K562 (cell line): ENCODE data around the gene NUFIP2. TPM values are rescaled to one million over a fixed set of nuclear protein-coding genes. Genes with fewer than 3 reads are reported as not detected.

Experiments used
- ATAC-seq: fragments of 200-7000 bp; cut with Tn5 transposase; 3 replicates; pipeline ENCODE4 v1.9.1; 2020; ENCODE audit warnings: moderate library complexity
- BruUV-seq: library from RNA; stranded (reverse); fragments of 400-500 nt; replicated peaks from 2 replicates; lab custom pipeline; 2021; lab: Mats Ljungman, UMichigan
- CTCF ChIA-PET: fragments of 300-600 bp; formaldehyde crosslinking; extraction: SDS; loops from one replicate; lab custom pipeline; 2021; ENCODE audit warnings: low intra/inter-chr PET ratio; lab: Yijun Ruan, JAX
- POLR2A ChIA-PET: fragments of 300-600, 350-650 bp; sonication (Branson Sonifier 250); formaldehyde crosslinking; extraction: SDS; loops from one replicate; lab custom pipeline; 2021; ENCODE audit warnings: antibody characterized with exemption, inconsistent platforms; lab: Yijun Ruan, JAX
- DNase-seq, 4 experiments: peaks; one replicate each; pipeline versions ENCODE4 v3.0.0 to v3.0.0-alpha.2; 2011 to 2018; ENCODE audit warnings: low spot score in 3 of 4, mixed read lengths in 3 of 4; ENCODE audit errors: extremely low read depth in 1 of 4
- FAIRE-seq: peaks from 2 replicates; lab custom pipeline; 2011; peaks lifted over from hg19 to GRCh38; lab: Jason Lieb, UNC
- H2AFZ ChIP-seq: 2 replicates; pipeline ENCODE4 v1.6.0; 2011; ENCODE audit warnings: low read depth, low read length, control low read depth, inconsistent platforms
- H3K27ac ChIP-seq: fragments of 200-600 bp; 3 replicates; pipeline ENCODE4 v1.8.0; 2011; ENCODE audit warnings: low read depth, mild to moderate bottlenecking, control low read depth, inconsistent platforms, low read length, moderate library complexity, mixed read lengths; ENCODE audit errors: extremely low read depth
- H3K27me3 ChIP-seq, 2 experiments: fragments of 300-600 bp in 1 of 2; 2 replicates in 1 of 2; 3 replicates in 1 of 2; pipeline versions ENCODE4 v1.6.0 to v1.8.0; 2011; ENCODE audit warnings: inconsistent platforms in 2 of 2, low read length in 2 of 2, mild to moderate bottlenecking in 1 of 2, mixed read lengths in 1 of 2, moderate library complexity in 1 of 2; ENCODE audit not compliant: control insufficient read depth in 2 of 2, insufficient read depth in 2 of 2
- H3K36me3 ChIP-seq: fragments of 300-600 bp; 3 replicates; pipeline ENCODE4 v1.8.0; 2011; ENCODE audit warnings: mild to moderate bottlenecking, low read length, inconsistent platforms; ENCODE audit not compliant: control insufficient read depth, insufficient read depth
- H3K4me1 ChIP-seq, 2 experiments: fragments of 200-600 bp in 1 of 2; replicated peaks in 1 of 2; 2 replicates in 1 of 2; 3 replicates in 1 of 2; pipeline versions ENCODE4 v1.5.1 to v1.8.0; 2011; ENCODE audit warnings: inconsistent platforms in 2 of 2, low read length in 2 of 2, mild to moderate bottlenecking in 1 of 2, mixed read lengths in 1 of 2, moderate library complexity in 1 of 2; ENCODE audit not compliant: control insufficient read depth in 2 of 2, insufficient read depth in 2 of 2
- H3K4me2 ChIP-seq: 2 replicates; pipeline ENCODE4 v1.6.1; 2011; ENCODE audit warnings: low read length, control low read depth, inconsistent platforms, mixed read lengths; ENCODE audit not compliant: insufficient read depth
- H3K4me3 ChIP-seq: fragments of 200-600 bp; sonication (generic), shearing (Covaris generic); 2 replicates; pipeline ENCODE4 v1.5.1; 2016; ENCODE audit warnings: control low read depth, inconsistent platforms
- H3K79me2 ChIP-seq: fragments of 200-600 bp; 3 replicates; pipeline ENCODE4 v1.8.0; 2011; ENCODE audit warnings: low read length, inconsistent platforms; ENCODE audit not compliant: control insufficient read depth, insufficient read depth
- H3K9ac ChIP-seq, 2 experiments: 2 replicates each; pipeline versions ENCODE4 v1.6.0 to v1.6.1; 2011; ENCODE audit warnings: low read depth in 2 of 2, low read length in 2 of 2, control low read depth in 1 of 2, inconsistent platforms in 1 of 2, mild to moderate bottlenecking in 1 of 2, mixed read lengths in 1 of 2; ENCODE audit not compliant: insufficient read depth in 1 of 2
- H3K9me1 ChIP-seq: one replicate; pipeline ENCODE4 v1.6.0; 2011; ENCODE audit warnings: inconsistent platforms, mild to moderate bottlenecking, low read length, moderate library complexity; ENCODE audit not compliant: control insufficient read depth, insufficient read depth
- H3K9me3 ChIP-seq: replicated peaks from 2 replicates; pipeline ENCODE4 v1.5.1; 2011; ENCODE audit warnings: low read depth, low read length, inconsistent platforms; ENCODE audit not compliant: control insufficient read depth, insufficient read depth
- H4K20me1 ChIP-seq: replicated peaks from 2 replicates; pipeline ENCODE4 v1.6.1; 2011; ENCODE audit warnings: low read length, inconsistent platforms, mixed read lengths; ENCODE audit not compliant: control insufficient read depth, insufficient read depth
- BMI1 ChIP-seq: fragments of 150-350 bp; IDR thresholded peaks from 2 replicates; pipeline ENCODE4 v1.6.1; 2014; ENCODE audit warnings: low read length
- CREB1 ChIP-seq, 2 experiments: sonication (generic) in 1 of 2; formaldehyde crosslinking in 1 of 2; IDR thresholded peaks; 2 replicates each; pipeline versions ENCODE4 v1.6.1 to v1.8.0; 2012 to 2022; ENCODE audit warnings: inconsistent platforms in 1 of 2, mild to moderate bottlenecking in 1 of 2, missing genetic modification reagents in 1 of 2, moderate library complexity in 1 of 2
- E2F5 ChIP-seq: sonication (generic); formaldehyde crosslinking; IDR thresholded peaks from 2 replicates; pipeline ENCODE4 v1.8.0; 2022; ENCODE audit warnings: mild to moderate bottlenecking, missing genetic modification reagents
- EZH2 ChIP-seq: IDR thresholded peaks from 2 replicates; pipeline ENCODE4 v1.6.1; 2012; ENCODE audit warnings: low read depth, mild to moderate bottlenecking, inconsistent platforms, low read length, borderline replicate concordance
- HMBOX1 ChIP-seq: sonication (generic); IDR thresholded peaks from 2 replicates; pipeline ENCODE4 v1.6.1; 2016
- MAFG ChIP-seq: fragments of 450-650 bp; conservative IDR thresholded peaks from 2 replicates; pipeline ENCODE4 v1.6.1; 2016; ENCODE audit warnings: missing genetic modification characterization, missing compliant biosample characterization
- NBN ChIP-seq: fragments of 450-650 bp; IDR thresholded peaks from 2 replicates; pipeline ENCODE4 v1.6.1; 2016; ENCODE audit warnings: low read depth, mild to moderate bottlenecking
- POLR2H ChIP-seq: IDR thresholded peaks from 2 replicates; pipeline ENCODE4 v1.6.1; 2016; ENCODE audit warnings: missing genetic modification characterization, low read depth, mild to moderate bottlenecking, control low read depth, missing compliant biosample characterization, moderate library complexity
- POLR3A ChIP-seq: IDR thresholded peaks from 2 replicates; pipeline ENCODE4 v1.6.1; 2011; ENCODE audit warnings: borderline replicate concordance, mild to moderate bottlenecking, moderate library complexity; ENCODE audit not compliant: insufficient read length, insufficient read depth; ENCODE audit errors: extremely low read depth
- TCF3 ChIP-seq: sonication (generic); formaldehyde crosslinking; IDR thresholded peaks from 2 replicates; pipeline ENCODE4 v1.4.0; 2020; ENCODE audit warnings: mild to moderate bottlenecking, missing genetic modification reagents
- ZSCAN29 ChIP-seq: fragments of 450-650 bp; IDR thresholded peaks from 2 replicates; pipeline ENCODE4 v1.6.1; 2017
- WGBS: fragments of 100-300 bp; shearing (Covaris generic); methylation state at CpG from one replicate; pipeline ENCODE4 v1.1.6; 2016; ENCODE audit warnings: low coverage, mixed read lengths; ENCODE audit not compliant: insufficient coverage; ENCODE audit errors: missing lambda C conversion rate; 5-methylcytosine and 5-hydroxymethylcytosine counted together
- in situ Hi-C: fragments of 300-500 bp; cut with MboI; formaldehyde crosslinking; loops from 4 replicates; pipeline ENCODE4 v1.15.0; 2018; ENCODE audit warnings: inconsistent platforms, mixed read lengths
- intact Hi-C: fragments of 100-400 bp; cut with micrococcal nuclease; formaldehyde crosslinking; loops from 2 replicates; pipeline ENCODE4 v1.14.2; 2022
- polyA plus RNA-seq, 8 experiments: library from polyadenylated mRNA; depleted of rRNA in 4 of 8; stranded (reverse) in 5 of 8; unstranded in 3 of 8; fragments of >200 nt; fragmentation: Nextera tagmentation in 2 of 8; fragmentation: Illumina TruSeq in 1 of 8; extraction: Ambion mirVana in 2 of 8; extraction: Trizol in 1 of 8; gene quantifications; 2 replicates each; pipeline versions ENCODE4 v1.2.1 to v1.2.3, GENCODE V29; 2011 to 2014; ENCODE audit warnings: inconsistent platforms in 1 of 8, missing spikeins in 1 of 8
- total RNA-seq, 7 experiments: library from RNA; depleted of rRNA in 6 of 7; stranded (reverse); fragments of >200 nt in 6 of 7; fragmentation: Illumina TruSeq in 2 of 7; extraction: Trizol in 2 of 7; gene quantifications; 2 replicates each; pipeline versions ENCODE4 v1.2.1 to v1.2.3, GENCODE V29; 2011 to 2021; ENCODE audit warnings: low replicate concordance in 1 of 7
- TF ChIP-seq, protein P1 (sequence below): fragments of 200-400 bp; formaldehyde crosslinking; IDR thresholded peaks from 2 replicates; pipeline ENCODE4 v1.6.1; 2017; ENCODE audit warnings: mild to moderate bottlenecking, low read depth, low read length, moderate library complexity

NUFIP2 gene
- total and polyA plus RNA-seq, 9 of the 15 experiments (the other 6 are each of a cell fraction or from before 2014, with no cell fraction given) = 4.9 to 40.7 (median 18.5) TPM

GRCh38 chr17:29240477-29240876 lies 53.5 kb downstream of the NUFIP2 start:
- no peak for FAIRE-seq
- Histone ChIP-seq H3K4me3 (no peak overlapping the region), H3K4me2 (no peak overlapping the region), H4K20me1 (no peaks in the 10 kb centered on the region), H3K27me3 (no peaks in the 10 kb centered on the region), H2AFZ (no peak overlapping the region), H3K79me2 (no peaks in the 10 kb centered on the region), H3K9me3 (no peaks in the 10 kb centered on the region), H3K27ac (no peak overlapping the region), H3K9ac (no peak overlapping the region), H3K9me1 (no peaks in the 10 kb centered on the region), H3K4me1 (peaks cover 3 to 13% of the 10 kb centered on the region in 2 experiments; a peak in 3 of 5 replicates), H3K36me3 (no peaks in the 10 kb centered on the region)
- in situ Hi-C loops (no loop called here), intact Hi-C loops (loop anchor here (10.0 kb wide), 1 partner anchor 96 kb away; no protein-coding TSS in a partner anchor)
- WGBS = 46% methylated on average over 2 of the region's 2 CpGs
- ChIA-PET POLR2A (interaction anchor here (0.7 to 1.2 kb wide), 4 partner anchors 10 to 25 kb away, joined by 3 to 4 read pairs (median 4); no protein-coding TSS in a partner anchor), CTCF (interaction anchor here (0.5 to 1.4 kb wide), 2 partner anchors 8 to 21 kb away, joined by 3 to 4 read pairs; no protein-coding TSS in a partner anchor)
- no peak for ATAC-seq
- BruUV-seq = no TSS peak
- DNase-seq = no peak
- TF ChIP-seq NBN (no peak), HMBOX1 (no peak), MAFG (tag) (no peak), POLR3A (no peak), POLR2H (tag) (no peak), EZH2 (no peak), E2F5 (CRISPR knock-in tag) (no peak), ZSCAN29 (no peak), TCF3 (CRISPR knock-in tag) (no peak), BMI1 (no peak), CREB1 (IDR thresholded peaks at IDR 0.05) (no peak), CREB1 (CRISPR knock-in tag; IDR thresholded peaks at IDR 0.05) (no peak)
- TF ChIP-seq, protein P1, sequence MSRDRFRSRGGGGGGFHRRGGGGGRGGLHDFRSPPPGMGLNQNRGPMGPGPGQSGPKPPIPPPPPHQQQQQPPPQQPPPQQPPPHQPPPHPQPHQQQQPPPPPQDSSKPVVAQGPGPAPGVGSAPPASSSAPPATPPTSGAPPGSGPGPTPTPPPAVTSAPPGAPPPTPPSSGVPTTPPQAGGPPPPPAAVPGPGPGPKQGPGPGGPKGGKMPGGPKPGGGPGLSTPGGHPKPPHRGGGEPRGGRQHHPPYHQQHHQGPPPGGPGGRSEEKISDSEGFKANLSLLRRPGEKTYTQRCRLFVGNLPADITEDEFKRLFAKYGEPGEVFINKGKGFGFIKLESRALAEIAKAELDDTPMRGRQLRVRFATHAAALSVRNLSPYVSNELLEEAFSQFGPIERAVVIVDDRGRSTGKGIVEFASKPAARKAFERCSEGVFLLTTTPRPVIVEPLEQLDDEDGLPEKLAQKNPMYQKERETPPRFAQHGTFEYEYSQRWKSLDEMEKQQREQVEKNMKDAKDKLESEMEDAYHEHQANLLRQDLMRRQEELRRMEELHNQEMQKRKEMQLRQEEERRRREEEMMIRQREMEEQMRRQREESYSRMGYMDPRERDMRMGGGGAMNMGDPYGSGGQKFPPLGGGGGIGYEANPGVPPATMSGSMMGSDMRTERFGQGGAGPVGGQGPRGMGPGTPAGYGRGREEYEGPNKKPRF = no peak
